Trophoblast cell (in vitro differentiated cells and primary cell): ENCODE data around the gene TPBGL.

Experiments
- DNase-seq, 2 donors: peaks; one replicate each; pipeline ENCODE4 v3.0.0-alpha.2; 2016
- H2AFZ ChIP-seq: 2 replicates; pipeline ENCODE4 v1.6.1; 2013; ENCODE audit warnings: low read length, moderate library complexity, mild to moderate bottlenecking; ENCODE audit not compliant: insufficient read depth, poor library complexity
- H2AK5ac ChIP-seq: 2 replicates; pipeline ENCODE4 v1.6.1; 2013; ENCODE audit warnings: mild to moderate bottlenecking, low read length
- H2BK120ac ChIP-seq: 2 replicates; pipeline ENCODE4 v1.6.1; 2013; ENCODE audit warnings: low read length, mild to moderate bottlenecking, moderate library complexity; ENCODE audit not compliant: insufficient read depth, poor library complexity
- H2BK12ac ChIP-seq: 2 replicates; pipeline ENCODE4 v1.6.1; 2013; ENCODE audit warnings: mild to moderate bottlenecking, low read length, moderate library complexity
- H2BK5ac ChIP-seq: 2 replicates; pipeline ENCODE4 v1.6.1; 2013; ENCODE audit warnings: low read length, low read depth, moderate library complexity, mild to moderate bottlenecking; ENCODE audit not compliant: poor library complexity
- H3K14ac ChIP-seq: 2 replicates; pipeline ENCODE4 v1.6.1; 2013; ENCODE audit warnings: mild to moderate bottlenecking, low read length
- H3K18ac ChIP-seq: 2 replicates; pipeline ENCODE4 v1.6.1; 2013; ENCODE audit warnings: mild to moderate bottlenecking, low read length
- H3K23ac ChIP-seq: 2 replicates; pipeline ENCODE4 v1.6.1; 2013; ENCODE audit warnings: low read length
- H3K27ac ChIP-seq: 2 replicates; pipeline ENCODE4 v1.5.1; 2013; ENCODE audit warnings: low read depth, mild to moderate bottlenecking, inconsistent platforms, low read length, moderate library complexity
- H3K27me3 ChIP-seq: 2 replicates; pipeline ENCODE4 v1.6.1; 2013; ENCODE audit warnings: inconsistent platforms, mild to moderate bottlenecking, low read length, moderate library complexity; ENCODE audit not compliant: insufficient read depth
- H3K36me3 ChIP-seq, 2 experiments: 1 replicate in 1 of 2; 2 replicates in 1 of 2; pipeline ENCODE4 v1.6.1; 2013; ENCODE audit warnings: low read length in 2 of 2, mild to moderate bottlenecking in 2 of 2, moderate library complexity in 1 of 2; ENCODE audit not compliant: insufficient read depth in 2 of 2, control insufficient read depth in 1 of 2
- H3K4ac ChIP-seq: 2 replicates; pipeline ENCODE4 v1.6.1; 2013; ENCODE audit warnings: low read depth, mild to moderate bottlenecking, low read length, moderate library complexity
- H3K4me1 ChIP-seq, 2 experiments: 1 replicate in 1 of 2; 2 replicates in 1 of 2; pipeline ENCODE4 v1.6.1; 2013; ENCODE audit warnings: low read length in 2 of 2, mild to moderate bottlenecking in 2 of 2, moderate library complexity in 1 of 2; ENCODE audit not compliant: insufficient read depth in 2 of 2, control insufficient read depth in 1 of 2
- H3K4me2 ChIP-seq: 2 replicates; pipeline ENCODE4 v1.6.1; 2013; ENCODE audit warnings: inconsistent platforms, mild to moderate bottlenecking, low read length, moderate library complexity
- H3K4me3 ChIP-seq: 2 replicates; pipeline ENCODE4 v1.5.1; 2013; ENCODE audit warnings: mild to moderate bottlenecking, low read depth, low read length, inconsistent platforms
- H3K79me1 ChIP-seq: one replicate; pipeline ENCODE4 v1.6.1; 2013; ENCODE audit warnings: low read length
- H3K79me2 ChIP-seq: 2 replicates; pipeline ENCODE4 v1.6.1; 2013; ENCODE audit warnings: low read length, mild to moderate bottlenecking; ENCODE audit not compliant: control insufficient read depth, insufficient read depth, poor library complexity
- H3K9ac ChIP-seq: 2 replicates; pipeline ENCODE4 v1.6.1; 2013; ENCODE audit warnings: mild to moderate bottlenecking, low read length
- H3K9me3 ChIP-seq: 2 replicates; pipeline ENCODE4 v1.6.1; 2013; ENCODE audit warnings: low read depth, mild to moderate bottlenecking, control low read depth, inconsistent platforms, low read length; ENCODE audit not compliant: insufficient read depth
- H4K12ac ChIP-seq: 2 replicates; pipeline ENCODE4 v1.6.1; 2013; ENCODE audit warnings: low read depth, mild to moderate bottlenecking, low read length, moderate library complexity
- H4K8ac ChIP-seq: 2 replicates; pipeline ENCODE4 v1.6.1; 2013; ENCODE audit warnings: low read depth, mild to moderate bottlenecking, low read length, moderate library complexity
- H4K91ac ChIP-seq: one replicate; pipeline ENCODE4 v1.6.1; 2013; ENCODE audit warnings: low read depth, mild to moderate bottlenecking, low read length, moderate library complexity
- WGBS: extraction: QIAGEN DNeasy Blood & Tissue Kit; methylation state at CpG from one replicate; pipeline ENCODE4 v1.1.7; 2013; ENCODE audit warnings: missing lambda C conversion rate; ENCODE audit not compliant: insufficient read length, insufficient coverage; ENCODE audit errors: extremely low coverage; 5-methylcytosine and 5-hydroxymethylcytosine counted together

The TPBGL gene

GRCh38 chr11:75223954-75224643 lies 16.5 kb upstream of the TPBGL start:
- H3K27me3 ChIP-seq: no peaks in the 10 kb centered on the region
- H2BK5ac ChIP-seq: no peak overlapping the region
- no peak overlapping the region for H4K8ac ChIP-seq
- no peak overlapping the region for H2BK12ac ChIP-seq
- no CpG with 5 or more reads among the region's 5 CpGs for WGBS
- no peaks in the 10 kb centered on the region for H3K9me3 ChIP-seq
- no peak overlapping the region for H3K4ac ChIP-seq
- DNase-seq: no peak
- H3K79me2 ChIP-seq: no peaks in the 10 kb centered on the region
- no peaks in the 10 kb centered on the region for H3K79me1 ChIP-seq
- H2BK120ac ChIP-seq: no peak overlapping the region
- no peak overlapping the region for H3K9ac ChIP-seq
- H3K14ac ChIP-seq: no peak overlapping the region
- no peak overlapping the region for H3K27ac ChIP-seq
- no peak overlapping the region for H2AK5ac ChIP-seq
- no peak overlapping the region for H2AFZ ChIP-seq
- H3K36me3 ChIP-seq: no peaks in the 10 kb centered on the region
- no peak overlapping the region for H3K23ac ChIP-seq
- no peak overlapping the region for H4K12ac ChIP-seq
- no peak overlapping the region for H3K18ac ChIP-seq
- H3K4me1 ChIP-seq: no peaks in the 10 kb centered on the region
- no peak overlapping the region for H3K4me3 ChIP-seq
- no peak overlapping the region for H3K4me2 ChIP-seq
- no peak overlapping the region for H4K91ac ChIP-seq

GRCh38 chr11:75225794-75226193 lies 14.8 kb upstream of the TPBGL start:
- no peak overlapping the region for H3K23ac ChIP-seq
- no peaks in the 10 kb centered on the region for H3K79me1 ChIP-seq
- H3K4ac ChIP-seq: no peak overlapping the region
- H3K27me3 ChIP-seq: peaks cover 2% of the 10 kb centered on the region
- no peak overlapping the region for H4K12ac ChIP-seq
- H3K4me2 ChIP-seq: no peak overlapping the region
- no peaks in the 10 kb centered on the region for H3K4me1 ChIP-seq
- no peak overlapping the region for H2BK120ac ChIP-seq
- H4K8ac ChIP-seq: no peak overlapping the region
- H2BK12ac ChIP-seq: no peak overlapping the region
- H3K9me3 ChIP-seq: no peaks in the 10 kb centered on the region
- no peak overlapping the region for H3K4me3 ChIP-seq
- DNase-seq: no peak
- WGBS: no CpG with 5 or more reads among the region's 4 CpGs
- no peaks in the 10 kb centered on the region for H3K79me2 ChIP-seq
- H2BK5ac ChIP-seq: no peak overlapping the region
- no peak overlapping the region for H2AK5ac ChIP-seq
- no peak overlapping the region for H3K27ac ChIP-seq
- no peak overlapping the region for H3K14ac ChIP-seq
- H3K18ac ChIP-seq: no peak overlapping the region
- H3K36me3 ChIP-seq: no peaks in the 10 kb centered on the region
- H2AFZ ChIP-seq: no peak overlapping the region
- peak overlapping the region; percentile 49 for H3K9ac ChIP-seq
- H4K91ac ChIP-seq: no peak overlapping the region

DNA sequence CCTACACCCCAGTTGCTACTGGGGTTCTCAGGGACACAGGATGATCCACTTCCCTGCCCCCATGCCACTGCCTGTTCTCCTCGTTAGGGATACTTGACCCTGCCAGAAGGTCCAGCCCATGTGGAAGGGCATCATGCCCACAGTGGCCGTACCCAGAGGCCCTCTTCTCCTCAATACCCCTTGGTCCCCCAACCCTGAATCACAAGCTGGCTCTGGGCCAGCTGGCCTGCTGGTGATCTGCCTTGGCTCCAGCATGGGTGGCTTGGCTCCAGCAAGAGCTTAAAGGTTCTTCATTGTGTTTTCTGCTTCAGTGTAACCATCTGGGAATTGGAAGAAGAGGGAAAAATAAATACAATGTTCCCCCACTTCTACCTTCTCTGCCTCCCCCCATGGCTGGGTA lies 11.1 kb upstream of the TPBGL start:
- H4K12ac ChIP-seq: no peak overlapping the region
- H3K9ac ChIP-seq: no peak overlapping the region
- no peak overlapping the region for H4K8ac ChIP-seq
- H2BK120ac ChIP-seq: no peak overlapping the region
- no peak for DNase-seq
- H2AK5ac ChIP-seq: no peak overlapping the region
- no peaks in the 10 kb centered on the region for H3K79me2 ChIP-seq
- no peaks in the 10 kb centered on the region for H3K4me1 ChIP-seq
- no peak overlapping the region for H3K4ac ChIP-seq
- H2BK12ac ChIP-seq: no peak overlapping the region
- H3K14ac ChIP-seq: no peak overlapping the region
- no peaks in the 10 kb centered on the region for H3K36me3 ChIP-seq
- no peaks in the 10 kb centered on the region for H3K79me1 ChIP-seq
- H3K4me3 ChIP-seq: no peak overlapping the region
- no peak overlapping the region for H3K18ac ChIP-seq
- no CpG with 5 or more reads among the region's 2 CpGs for WGBS
- no peak overlapping the region for H3K23ac ChIP-seq
- no peak overlapping the region for H2BK5ac ChIP-seq
- no peak overlapping the region for H3K27ac ChIP-seq
- no peak overlapping the region for H2AFZ ChIP-seq
- no peak overlapping the region for H3K4me2 ChIP-seq
- H3K27me3 ChIP-seq: peaks cover 2% of the 10 kb centered on the region
- H4K91ac ChIP-seq: no peak overlapping the region
- peaks cover 2% of the 10 kb centered on the region for H3K9me3 ChIP-seq

DNA sequence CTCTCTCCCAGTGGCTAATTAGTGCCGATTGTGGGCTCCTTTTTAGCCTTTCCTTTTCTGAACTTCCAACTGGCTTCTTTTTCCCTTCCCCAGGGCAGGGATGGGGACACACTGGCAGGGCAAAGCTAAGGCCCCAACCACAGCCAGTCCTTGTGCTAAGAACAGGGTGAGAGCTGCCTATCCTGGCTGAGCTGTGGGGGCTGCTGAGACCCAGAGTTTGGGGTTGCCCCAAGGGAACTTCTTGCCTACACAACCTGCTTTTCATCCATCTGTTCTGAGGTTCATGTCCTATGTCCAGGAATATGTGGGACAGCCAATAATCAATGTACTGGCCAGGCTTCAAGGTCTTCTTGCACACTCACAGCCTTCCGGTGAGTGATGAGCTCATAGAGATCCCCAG lies 10.0 kb upstream of the TPBGL start:
- H3K4me1 ChIP-seq: no peaks in the 10 kb centered on the region
- H2AFZ ChIP-seq: no peak overlapping the region
- H4K12ac ChIP-seq: no peak overlapping the region
- H3K27ac ChIP-seq: no peak overlapping the region
- H3K4ac ChIP-seq: no peak overlapping the region
- H4K8ac ChIP-seq: no peak overlapping the region
- WGBS: no CpG with 5 or more reads among the region's 2 CpGs
- H2AK5ac ChIP-seq: no peak overlapping the region
- H3K27me3 ChIP-seq: peaks cover 2% of the 10 kb centered on the region
- H2BK12ac ChIP-seq: no peak overlapping the region
- no peak for DNase-seq
- H2BK120ac ChIP-seq: no peak overlapping the region
- no peaks in the 10 kb centered on the region for H3K36me3 ChIP-seq
- H3K79me2 ChIP-seq: no peaks in the 10 kb centered on the region
- H3K4me2 ChIP-seq: no peak overlapping the region
- H4K91ac ChIP-seq: no peak overlapping the region
- no peak overlapping the region for H3K23ac ChIP-seq
- no peak overlapping the region for H2BK5ac ChIP-seq
- no peak overlapping the region for H3K9ac ChIP-seq
- no peak overlapping the region for H3K18ac ChIP-seq
- no peaks in the 10 kb centered on the region for H3K79me1 ChIP-seq
- no peak overlapping the region for H3K14ac ChIP-seq
- H3K9me3 ChIP-seq: peaks cover 2% of the 10 kb centered on the region
- no peak overlapping the region for H3K4me3 ChIP-seq
